ENCODE data around the gene CACHD1.

DNA sequence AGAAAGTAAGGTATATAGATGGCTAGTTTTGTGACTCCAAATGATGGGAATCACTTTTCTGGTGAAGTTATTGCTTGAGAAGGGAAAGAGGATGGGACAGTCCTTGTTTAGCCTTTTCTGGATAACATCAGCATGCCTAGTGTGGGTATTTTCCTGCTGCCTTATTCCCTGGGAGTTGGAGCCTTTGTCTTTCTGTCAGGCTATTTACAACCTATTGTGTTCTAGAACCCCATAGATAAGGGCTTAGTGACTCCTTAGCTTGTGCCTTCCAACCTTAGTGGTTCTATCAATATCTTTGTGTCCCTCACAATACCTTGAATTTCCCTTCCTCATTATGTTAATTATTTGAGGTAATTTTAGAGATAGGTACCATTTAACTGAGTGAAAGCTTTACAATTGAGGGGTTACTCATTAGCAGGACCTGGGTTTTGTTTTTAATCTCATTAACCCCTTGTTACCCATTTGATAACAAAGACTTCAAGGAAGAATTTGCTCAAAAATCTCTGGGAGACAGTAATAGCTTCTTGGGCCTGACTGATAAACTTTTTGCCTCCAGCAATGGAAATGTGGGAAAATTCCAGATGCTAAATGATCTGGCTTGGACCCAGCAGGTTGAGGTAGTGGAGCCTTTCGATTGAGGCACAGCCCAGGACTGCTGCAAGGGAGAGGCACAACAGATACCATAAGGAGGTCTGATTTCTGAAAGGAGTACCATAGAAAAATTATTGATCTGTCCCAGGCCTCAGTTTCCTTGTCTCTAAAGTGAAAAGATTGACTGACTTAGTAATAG is 49.0 kb downstream of the CACHD1 start:
- TF ChIP-seq ZNF274 (IDR thresholded peaks at IDR 0.05; ENCODE audit: borderline replicate concordance, extremely low read depth, low read length) = no peak
- TF ChIP-seq EGR1 (IDR thresholded peaks at IDR 0.05; ENCODE audit: borderline replicate concordance, low read depth, low read length) = no peak
- TF ChIP-seq, protein P1, sequence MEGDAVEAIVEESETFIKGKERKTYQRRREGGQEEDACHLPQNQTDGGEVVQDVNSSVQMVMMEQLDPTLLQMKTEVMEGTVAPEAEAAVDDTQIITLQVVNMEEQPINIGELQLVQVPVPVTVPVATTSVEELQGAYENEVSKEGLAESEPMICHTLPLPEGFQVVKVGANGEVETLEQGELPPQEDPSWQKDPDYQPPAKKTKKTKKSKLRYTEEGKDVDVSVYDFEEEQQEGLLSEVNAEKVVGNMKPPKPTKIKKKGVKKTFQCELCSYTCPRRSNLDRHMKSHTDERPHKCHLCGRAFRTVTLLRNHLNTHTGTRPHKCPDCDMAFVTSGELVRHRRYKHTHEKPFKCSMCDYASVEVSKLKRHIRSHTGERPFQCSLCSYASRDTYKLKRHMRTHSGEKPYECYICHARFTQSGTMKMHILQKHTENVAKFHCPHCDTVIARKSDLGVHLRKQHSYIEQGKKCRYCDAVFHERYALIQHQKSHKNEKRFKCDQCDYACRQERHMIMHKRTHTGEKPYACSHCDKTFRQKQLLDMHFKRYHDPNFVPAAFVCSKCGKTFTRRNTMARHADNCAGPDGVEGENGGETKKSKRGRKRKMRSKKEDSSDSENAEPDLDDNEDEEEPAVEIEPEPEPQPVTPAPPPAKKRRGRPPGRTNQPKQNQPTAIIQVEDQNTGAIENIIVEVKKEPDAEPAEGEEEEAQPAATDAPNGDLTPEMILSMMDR (IDR thresholded peaks at IDR 0.05; ENCODE audit: control extremely low read depth in 1 of 3, insufficient read depth in 1 of 3, low read depth in 1 of 3, low read length in 3 of 3) = no peak
- TF ChIP-seq POLR2A (IDR thresholded peaks at IDR 0.05; ENCODE audit: control extremely low read depth in 1 of 2, low read depth in 2 of 2, low read length in 2 of 2) = no peak
- TF ChIP-seq POLR2AphosphoS5 (IDR thresholded peaks at IDR 0.05; ENCODE audit: low read depth, low read length) = no peak
- no peak for TF ChIP-seq SP2 (IDR thresholded peaks at IDR 0.05; ENCODE audit: low read length)
- TF ChIP-seq JUND (IDR thresholded peaks at IDR 0.05; ENCODE audit: low read length) = no peak
- TF ChIP-seq, protein P2, sequence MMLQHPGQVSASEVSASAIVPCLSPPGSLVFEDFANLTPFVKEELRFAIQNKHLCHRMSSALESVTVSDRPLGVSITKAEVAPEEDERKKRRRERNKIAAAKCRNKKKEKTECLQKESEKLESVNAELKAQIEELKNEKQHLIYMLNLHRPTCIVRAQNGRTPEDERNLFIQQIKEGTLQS (IDR thresholded peaks at IDR 0.05; ENCODE audit: insufficient read depth, low read depth, low read length) = no peak
- no peak for TF ChIP-seq EP300 (IDR thresholded peaks at IDR 0.05; ENCODE audit: borderline replicate concordance in 1 of 2, low read depth in 2 of 2, low read length in 2 of 2)
- TF ChIP-seq EZH2 (IDR thresholded peaks at IDR 0.05; ENCODE audit: low read depth, low read length, severe bottlenecking) = no peak
- TF ChIP-seq JUN (IDR thresholded peaks at IDR 0.05; ENCODE audit: low read depth, low read length) = no peak
- no peak for TF ChIP-seq SP1 (IDR thresholded peaks at IDR 0.05; ENCODE audit: low read depth, low read length)

Measured in H1 (cell line).